ENCODE measurements around the gene EHMT1. TPM values are rescaled to one million over a fixed set of nuclear protein-coding genes. Genes with fewer than 3 reads are reported as not detected.

The EHMT1 gene
- total RNA-seq, 1 experiment from 2014 or later: 112 TPM

- Histone ChIP-seq H2BK120ac (ENCODE audit: low read depth, low read length, poor library complexity, severe bottlenecking) (no peak overlapping the region), H4K8ac (replicated peaks; ENCODE audit: insufficient read length, low read depth, low read length) (no peak overlapping the region), H2BK20ac (ENCODE audit: low read depth, low read length, poor library complexity, severe bottlenecking) (no peak overlapping the region), H3K23ac (ENCODE audit: insufficient read length, low read depth, low read length) (no peak overlapping the region), H3K4me1 (ENCODE audit: insufficient read depth, low read length) (no peaks in the 10 kb centered on the region), H3K27ac (ENCODE audit: insufficient read length, low read depth, low read length) (no peak overlapping the region), H3K4me2 (ENCODE audit: insufficient read depth, insufficient read length, low read length) (no peak overlapping the region), H3K4ac (ENCODE audit: low read depth, low read length) (no peak overlapping the region), H4K91ac (ENCODE audit: insufficient read length, low read depth, low read length) (no peak overlapping the region), H4K20me1 (ENCODE audit: control insufficient read depth, insufficient read depth, insufficient read length) (no peaks in the 10 kb centered on the region), H3K14ac (ENCODE audit: insufficient read depth, low read length) (no peak overlapping the region), H3K79me2 (ENCODE audit: insufficient read depth, low read length) (no peaks in the 10 kb centered on the region), H3K27me3 (ENCODE audit: insufficient read depth, low read length) (no peaks in the 10 kb centered on the region; the same call in 1 of the 2 replicates), H3K79me1 (ENCODE audit: insufficient read depth, low read depth, low read length, poor library complexity, severe bottlenecking) (no peaks in the 10 kb centered on the region), H2BK12ac (ENCODE audit: insufficient read length, low read depth, low read length) (no peak overlapping the region), H2AK5ac (ENCODE audit: insufficient read length, low read length) (no peak overlapping the region), H3K9ac (ENCODE audit: extremely low read depth, insufficient read length, low read length) (no peak overlapping the region), H3K18ac (ENCODE audit: insufficient read length, low read depth, low read length) (no peak overlapping the region), H4K5ac (ENCODE audit: insufficient read length, low read depth, low read length) (no peak overlapping the region), H2BK15ac (ENCODE audit: low read depth, low read length) (no peak overlapping the region), H3K56ac (ENCODE audit: insufficient read length, low read depth, low read length) (no peak overlapping the region), H3T11ph (ENCODE audit: low read length) (no peak overlapping the region), H3K23me2 (ENCODE audit: insufficient read length, low read depth, low read length, poor library complexity, severe bottlenecking) (no peaks in the 10 kb centered on the region), H2AFZ (ENCODE audit: low read length) (no peak overlapping the region), H2BK5ac (ENCODE audit: insufficient read length, low read length) (no peak overlapping the region), H3K9me3 (ENCODE audit: control insufficient read depth, low read depth, low read length) (no peaks in the 10 kb centered on the region)
- H3K36me3 Mint-ChIP-seq (ENCODE audit: insufficient read depth in 1 of 3, low read depth in 3 of 3): no peaks in the 10 kb centered on the region; a peak in 1 of 7 replicates
- no peak overlapping the region; a peak in 1 of 5 replicates for H3K4me3 Mint-ChIP-seq
- WGBS (ENCODE audit: extremely low coverage, insufficient read length, low lambda C conversion rate): no CpG with 5 or more reads among the region's 9 CpGs
- H3K27me3 Mint-ChIP-seq (ENCODE audit: low read depth): peaks cover 48% of the 10 kb centered on the region
- no peak for TF ChIP-seq CTCF (conservative IDR thresholded peaks at IDR 0.05)
- DNase-seq: no peak
- no peak overlapping the region; a peak in 2 of 7 replicates for H3K27ac Mint-ChIP-seq
- no peaks in the 10 kb centered on the region for H3K4me1 Mint-ChIP-seq
- H3K9me3 Mint-ChIP-seq: peaks cover 0 to 3% of the 10 kb centered on the region in 2 experiments; a peak in 2 of 5 replicates
Observed at GRCh38 chr9:137873858-137874362, 255.1 kb downstream of the EHMT1 start.

Data from H9 (cell line).